Measurements from ENCODE around the gene CDK15. TPM values are rescaled to one million over a fixed set of nuclear protein-coding genes. Genes with fewer than 3 reads are reported as not detected.
"Not testable (repeated sequence)": the region's sequence is repeated elsewhere in the genome, so short reads cannot be mapped to it uniquely, and the experiment has no call there.

Gene CDK15
- total RNA-seq, 2 donors from 2014 or later: 0.52 TPM; not detected in 1

DNA sequence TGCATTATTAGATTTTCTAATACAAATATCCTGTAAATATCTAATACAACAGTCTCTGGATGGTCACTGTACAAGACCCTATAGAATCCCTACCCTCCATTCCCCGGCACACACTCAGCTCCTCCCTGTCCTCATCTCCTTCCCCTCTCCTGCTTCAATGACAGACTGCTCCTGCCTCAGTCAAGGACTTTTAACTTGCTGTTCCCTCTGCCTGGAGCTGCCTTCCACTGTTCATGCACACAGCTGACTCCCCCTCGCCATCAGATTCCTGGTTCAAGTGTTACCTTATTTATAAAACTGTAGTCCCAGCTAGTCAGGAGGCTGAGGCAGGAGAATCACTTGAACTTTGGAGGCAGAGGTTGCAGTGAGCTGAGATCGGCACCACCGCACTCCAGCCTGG, 3.3 kb downstream of the CDK15 start:
- H3K9me3 ChIP-seq: no peaks in the 10 kb centered on the region
- intact Hi-C loops (cut with DNase I): no loop called here
- no peak overlapping the region for H3K27ac ChIP-seq
- DNase-seq (no peak), ATAC-seq (no peak)
- no peaks in the 10 kb centered on the region for H3K4me1 ChIP-seq
- H3K36me3 ChIP-seq (replicated peaks in 1 of 2; ENCODE audit: insufficient read depth in 1 of 2, low read depth in 2 of 2): no peaks in the 10 kb centered on the region
- no peak overlapping the region for H3K4me3 ChIP-seq
- TF ChIP-seq, protein P1, sequence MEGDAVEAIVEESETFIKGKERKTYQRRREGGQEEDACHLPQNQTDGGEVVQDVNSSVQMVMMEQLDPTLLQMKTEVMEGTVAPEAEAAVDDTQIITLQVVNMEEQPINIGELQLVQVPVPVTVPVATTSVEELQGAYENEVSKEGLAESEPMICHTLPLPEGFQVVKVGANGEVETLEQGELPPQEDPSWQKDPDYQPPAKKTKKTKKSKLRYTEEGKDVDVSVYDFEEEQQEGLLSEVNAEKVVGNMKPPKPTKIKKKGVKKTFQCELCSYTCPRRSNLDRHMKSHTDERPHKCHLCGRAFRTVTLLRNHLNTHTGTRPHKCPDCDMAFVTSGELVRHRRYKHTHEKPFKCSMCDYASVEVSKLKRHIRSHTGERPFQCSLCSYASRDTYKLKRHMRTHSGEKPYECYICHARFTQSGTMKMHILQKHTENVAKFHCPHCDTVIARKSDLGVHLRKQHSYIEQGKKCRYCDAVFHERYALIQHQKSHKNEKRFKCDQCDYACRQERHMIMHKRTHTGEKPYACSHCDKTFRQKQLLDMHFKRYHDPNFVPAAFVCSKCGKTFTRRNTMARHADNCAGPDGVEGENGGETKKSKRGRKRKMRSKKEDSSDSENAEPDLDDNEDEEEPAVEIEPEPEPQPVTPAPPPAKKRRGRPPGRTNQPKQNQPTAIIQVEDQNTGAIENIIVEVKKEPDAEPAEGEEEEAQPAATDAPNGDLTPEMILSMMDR (IDR thresholded peaks at IDR 0.05): no peak
- no peak for TF ChIP-seq POLR2A (IDR thresholded peaks at IDR 0.05)
- H3K27me3 ChIP-seq: no peaks in the 10 kb centered on the region
- WGBS, 2 donors: 76 to 87% methylated on average over 3 to 4 of the region's 4 CpGs

DNA sequence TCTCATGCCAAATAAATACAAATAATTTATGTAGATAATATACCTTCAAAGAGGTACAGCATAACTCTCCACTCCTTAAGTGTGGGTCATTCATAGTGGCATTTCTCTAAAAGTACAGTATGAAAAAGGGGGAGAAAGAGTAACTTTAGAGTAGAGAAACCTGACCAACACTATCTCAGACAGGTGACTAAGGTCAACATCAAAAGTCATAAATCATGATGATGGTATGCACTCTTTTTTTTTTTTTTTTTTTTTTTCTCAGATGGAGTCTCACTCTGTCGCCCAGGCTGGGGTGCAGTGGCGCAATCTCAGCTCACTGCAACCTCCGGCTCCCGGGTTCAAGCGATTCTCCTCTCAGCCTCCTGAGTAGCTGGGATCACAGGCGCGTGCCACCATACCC, 4.3 kb downstream of the CDK15 start:
- H3K27me3 ChIP-seq; intact Hi-C loops (cut with DNase I); H3K36me3 ChIP-seq (replicated peaks in 1 of 2; ENCODE audit: insufficient read depth in 1 of 2, low read depth in 2 of 2); ATAC-seq; H3K4me1 ChIP-seq; H3K9me3 ChIP-seq; H3K4me3 ChIP-seq; DNase-seq; H3K27ac ChIP-seq: not testable (repeated sequence)
- 73 to 75% methylated on average over 7 of the region's 7 CpGs for WGBS, 2 donors

DNA sequence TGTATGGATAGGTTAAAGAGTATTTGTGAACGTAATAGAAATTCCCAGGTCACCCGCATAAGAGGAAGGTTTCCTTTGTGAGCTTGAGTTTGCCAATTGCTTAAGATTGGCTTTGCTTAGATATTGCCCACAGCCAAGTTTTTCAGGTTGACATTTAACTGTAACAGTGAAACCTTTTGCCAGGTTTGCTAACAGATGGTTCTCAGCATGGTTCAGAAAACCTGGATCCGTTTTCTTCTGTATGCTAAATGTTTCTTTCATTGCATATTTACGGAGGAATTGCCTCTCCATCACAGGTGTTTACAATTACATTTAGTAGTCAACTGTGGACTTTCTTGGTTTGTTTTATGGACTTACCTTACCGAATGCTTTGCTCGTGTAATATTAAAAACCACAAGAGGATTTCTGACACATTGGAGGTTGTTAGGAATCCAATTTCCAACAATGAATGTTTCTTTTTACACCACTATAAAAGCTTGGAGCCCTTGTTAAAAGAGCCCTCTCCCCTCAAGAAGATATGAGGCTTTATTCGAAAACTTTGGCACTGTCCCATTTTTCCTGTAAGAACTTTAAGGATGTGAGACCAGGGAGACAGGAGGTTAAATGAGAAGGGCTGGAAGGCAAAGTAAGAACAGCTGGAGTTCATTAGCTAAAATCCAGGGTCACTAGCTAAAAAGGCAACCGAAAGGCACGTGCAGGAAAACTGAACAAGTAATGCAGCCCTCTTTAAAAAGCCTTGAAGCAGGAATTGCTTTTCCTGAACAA, 7.8 kb downstream of the CDK15 start:
- H3K27me3 ChIP-seq: peaks cover 0 to 5% of the 10 kb centered on the region in 2 donors
- no peaks in the 10 kb centered on the region for H3K9me3 ChIP-seq
- no peaks in the 10 kb centered on the region for H3K4me1 ChIP-seq
- intact Hi-C loops (cut with DNase I): no loop called here
- H3K36me3 ChIP-seq (replicated peaks in 1 of 2; ENCODE audit: insufficient read depth in 1 of 2, low read depth in 2 of 2): no peaks in the 10 kb centered on the region
- no peak overlapping the region for H3K4me3 ChIP-seq
- DNase-seq (no peak), ATAC-seq (no peak)
- TF ChIP-seq, protein P1 (IDR thresholded peaks at IDR 0.05): no peak
- no peak for TF ChIP-seq POLR2A (IDR thresholded peaks at IDR 0.05)
- 48 to 53% methylated on average over 9 of the region's 9 CpGs for WGBS, 2 donors
- no peak overlapping the region for H3K27ac ChIP-seq

DNA sequence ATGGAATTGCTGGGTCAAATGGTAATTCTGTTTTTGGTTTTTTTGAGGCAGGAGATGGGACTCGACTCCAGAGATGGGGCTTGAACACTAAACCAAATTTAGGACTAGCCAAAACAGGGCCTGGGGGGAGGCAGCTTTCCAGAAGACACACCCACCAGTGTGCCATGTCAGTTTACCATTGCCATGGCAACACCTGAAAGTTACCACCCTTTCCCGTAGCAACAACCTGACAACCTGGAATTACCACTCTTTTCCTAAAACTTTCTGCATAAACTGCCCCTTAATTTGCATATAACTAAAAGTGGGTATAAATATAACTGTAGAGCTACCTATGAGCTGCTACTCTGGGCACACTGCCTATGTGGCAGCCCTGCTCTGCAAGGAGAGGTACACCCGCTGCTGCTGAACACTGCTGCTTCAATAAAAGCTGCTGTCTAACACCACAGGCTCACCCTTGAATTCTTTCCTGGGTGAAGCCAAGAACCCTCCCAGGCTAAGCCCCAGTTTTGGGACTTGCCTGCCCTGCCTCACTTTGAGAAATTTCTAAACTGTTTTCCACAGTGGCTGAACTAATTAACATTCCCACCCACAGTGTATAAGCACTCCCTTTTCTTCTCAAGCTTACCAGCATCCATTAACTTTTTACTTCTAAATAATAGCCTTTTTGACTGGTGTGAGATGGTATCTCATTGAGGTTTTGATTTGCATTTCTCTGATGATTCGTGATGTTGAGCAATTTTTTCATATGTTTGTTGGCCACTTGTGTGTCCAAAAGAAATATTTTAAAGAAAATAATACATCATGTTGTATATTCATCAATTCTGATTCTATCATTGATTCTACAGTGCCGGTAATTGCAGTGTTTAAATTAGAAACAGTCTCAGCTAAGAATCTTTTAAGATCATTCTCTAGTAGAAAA, 10.6 kb downstream of the CDK15 start:
- DNase-seq (no peak), ATAC-seq (no peak)
- TF ChIP-seq, protein P1 (IDR thresholded peaks at IDR 0.05): no peak
- TF ChIP-seq POLR2A (IDR thresholded peaks at IDR 0.05): no peak
- WGBS, 2 donors: 84 to 87% methylated on average over 5 of the region's 5 CpGs
- Histone ChIP-seq H3K9me3 (no peaks in the 10 kb centered on the region), H3K27ac (no peak overlapping the region), H3K4me3 (no peak overlapping the region), H3K36me3 (replicated peaks in 1 of 2; ENCODE audit: insufficient read depth in 1 of 2, low read depth in 2 of 2) (no peaks in the 10 kb centered on the region), H3K4me1 (no peaks in the 10 kb centered on the region), H3K27me3 (peaks cover 0 to 5% of the 10 kb centered on the region in 2 donors)
- intact Hi-C loops (cut with DNase I): no loop called here

DNA sequence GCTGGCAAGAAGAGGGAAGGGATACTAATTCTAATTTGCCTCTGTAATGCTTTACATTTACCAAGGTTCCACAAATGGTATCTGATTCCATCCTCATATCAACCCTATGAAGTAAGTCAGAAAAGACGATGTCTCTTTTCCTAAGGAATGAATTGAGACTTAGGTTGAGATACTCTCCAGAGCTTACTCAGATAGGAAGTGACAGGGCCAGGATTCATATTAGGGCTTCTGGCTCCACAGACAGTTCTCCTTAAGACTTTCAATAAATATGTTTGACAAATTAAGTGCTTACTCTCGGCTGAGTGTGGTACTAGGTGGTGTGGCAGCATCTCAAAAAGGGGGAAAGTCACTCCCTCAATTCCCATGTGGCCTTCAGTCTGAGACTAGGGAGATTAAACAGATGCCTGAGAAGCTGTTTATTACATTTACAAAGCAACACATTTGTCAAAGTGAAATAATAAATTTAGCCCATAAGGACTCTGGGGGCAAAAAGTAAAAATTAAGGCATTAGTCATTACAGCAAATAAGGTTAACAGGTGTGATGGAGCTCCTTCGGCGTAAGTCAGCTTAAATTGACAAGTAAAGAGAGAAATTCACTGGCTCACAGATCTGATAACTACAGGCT, 14.2 kb downstream of the CDK15 start:
- TF ChIP-seq, protein P1 (IDR thresholded peaks at IDR 0.05): no peak
- Histone ChIP-seq H3K4me1 (no peaks in the 10 kb centered on the region), H3K9me3 (no peaks in the 10 kb centered on the region), H3K4me3 (no peak overlapping the region), H3K27me3 (peaks cover 0 to 5% of the 10 kb centered on the region in 2 donors), H3K36me3 (replicated peaks in 1 of 2; ENCODE audit: insufficient read depth in 1 of 2, low read depth in 2 of 2) (no peaks in the 10 kb centered on the region), H3K27ac (no peak overlapping the region)
- ATAC-seq (no peak), DNase-seq (no peak)
- intact Hi-C loops (cut with DNase I): no loop called here
- 69 to 70% methylated on average over 4 of the region's 4 CpGs for WGBS, 2 donors

All from body of pancreas (tissue), 4 donors.